GM21737 (cell line): Measurements from ENCODE around the gene COL23A1.

Experiments used
- ATAC-seq: cut with Tn5 transposase; IDR thresholded peaks from one replicate; pipeline ENCODE4 v1.9.1; 2021; ENCODE audit warnings: mild to moderate bottlenecking, moderate library complexity; ENCODE audit not compliant: unreplicated experiment

COL23A1 gene

DNA sequence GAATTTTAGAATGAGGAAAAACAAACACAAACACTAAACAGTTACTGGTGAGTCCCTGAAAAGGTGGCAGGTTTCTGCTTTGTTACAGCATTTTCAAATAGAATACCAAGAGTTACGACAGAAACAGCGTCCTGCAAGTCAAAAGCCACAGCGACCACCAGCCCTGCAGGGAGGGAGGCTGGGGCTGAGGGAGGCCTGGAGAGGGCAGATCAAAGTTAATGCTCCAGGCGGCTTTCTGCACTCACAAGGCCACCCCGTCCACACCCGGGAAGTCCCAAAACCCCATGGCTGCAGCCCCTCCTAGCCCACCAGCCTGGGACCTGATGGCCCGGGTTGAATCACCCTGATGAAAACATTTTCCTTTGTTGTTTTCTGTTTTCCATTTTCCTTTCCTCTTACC, 29.3 kb downstream of the COL23A1 start:
- ATAC-seq = no peak

DNA sequence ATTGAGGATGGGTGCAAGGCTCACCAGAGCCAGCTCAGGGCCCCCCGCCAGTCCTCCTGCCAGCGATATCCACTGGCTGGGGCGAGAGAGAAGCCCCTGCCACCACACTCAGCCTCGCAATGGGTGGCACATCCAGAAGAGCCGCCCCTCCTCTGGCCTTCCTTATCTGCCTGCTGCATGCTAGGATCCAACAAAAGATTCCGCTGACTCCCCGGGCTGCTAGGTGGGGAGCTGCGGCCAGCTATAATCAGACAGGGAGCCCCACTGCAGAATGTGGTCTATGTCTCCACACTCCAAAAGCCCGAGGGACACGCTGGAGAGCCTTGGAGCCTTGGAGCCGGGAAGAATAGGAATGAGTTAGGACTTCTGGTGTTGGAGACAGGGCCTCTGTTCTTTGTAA, 32.8 kb downstream of the COL23A1 start:
- ATAC-seq = no peak

DNA sequence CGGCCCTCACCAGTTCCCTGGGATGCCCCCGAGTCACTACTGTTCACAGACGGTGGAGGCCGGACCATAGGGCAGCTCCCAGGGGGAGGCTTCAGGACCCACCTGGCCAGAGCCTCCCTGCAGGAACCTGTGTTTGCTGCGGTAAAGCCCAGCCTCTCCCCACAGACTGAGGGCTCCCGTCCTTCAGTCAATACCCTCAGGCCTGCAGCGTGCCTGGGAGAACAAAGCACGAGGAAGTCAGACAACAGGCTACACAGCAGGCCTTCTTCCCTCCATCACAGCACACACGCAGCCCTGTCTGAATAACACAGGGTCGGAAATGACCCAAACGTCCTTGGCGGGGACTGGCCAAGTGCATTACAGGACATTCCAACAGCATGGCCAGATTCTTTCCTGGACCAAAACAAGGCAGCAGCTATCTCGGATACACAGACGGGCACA, 34.4 kb downstream of the COL23A1 start:
- ATAC-seq = no peak

DNA sequence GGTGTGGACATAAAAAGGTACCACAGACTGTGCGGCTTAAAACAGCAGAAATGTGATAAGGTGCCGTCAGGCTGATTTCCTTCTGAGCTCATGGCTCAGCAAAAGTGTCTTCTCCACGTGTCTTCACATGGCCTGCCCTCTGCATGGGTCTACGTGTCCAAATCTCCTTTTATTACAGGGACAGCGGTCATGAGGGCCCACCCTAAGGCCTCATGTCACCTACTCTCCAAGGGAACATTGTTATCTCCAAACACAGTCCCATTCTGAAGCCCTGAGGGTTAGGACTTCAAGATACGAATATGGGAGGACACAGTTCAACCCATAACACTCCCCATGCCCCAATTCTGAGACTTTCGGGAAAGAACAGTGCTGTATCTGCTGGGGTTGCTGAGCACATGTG, 35.2 kb downstream of the COL23A1 start:
- ATAC-seq = no peak

DNA sequence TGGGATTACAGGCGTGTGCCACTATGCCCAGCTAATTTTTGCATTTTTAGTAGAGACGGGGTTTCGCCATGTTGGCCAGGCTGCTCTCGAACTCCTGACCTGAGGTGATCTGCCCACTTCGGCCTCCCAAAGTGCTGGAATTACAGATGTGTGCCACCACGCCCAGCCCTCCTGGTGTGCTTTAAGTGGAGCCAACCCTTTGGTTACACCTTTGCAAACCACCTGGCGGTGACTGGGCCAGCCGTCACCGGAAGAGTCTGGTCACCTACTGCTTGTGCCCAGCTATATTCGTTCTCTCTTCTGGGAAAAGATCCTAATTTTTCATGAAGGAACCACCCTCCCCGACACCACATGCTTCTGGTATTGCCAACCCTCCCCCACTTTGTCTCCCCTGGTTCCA, 35.9 kb downstream of the COL23A1 start:
- no peak for ATAC-seq

DNA sequence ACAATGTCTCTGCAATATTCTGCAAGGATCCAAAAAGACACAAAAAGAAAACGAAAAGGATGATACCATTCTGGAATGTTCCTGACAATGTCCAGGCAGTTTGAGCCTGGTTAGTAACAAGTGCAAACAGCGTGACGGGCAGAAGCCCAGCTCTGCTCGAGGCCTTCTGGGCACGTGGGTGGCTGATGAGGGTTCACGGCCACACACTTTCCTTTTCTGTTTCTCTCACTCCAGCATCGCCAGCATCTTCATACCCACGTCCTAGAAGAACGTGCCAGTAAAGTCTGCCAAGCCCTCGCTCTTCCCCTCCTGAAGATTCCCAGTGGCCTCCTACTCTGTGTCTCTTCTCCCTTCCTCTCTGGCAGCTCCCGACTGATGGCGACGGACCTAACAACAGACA, 36.7 kb downstream of the COL23A1 start:
- no peak for ATAC-seq

DNA sequence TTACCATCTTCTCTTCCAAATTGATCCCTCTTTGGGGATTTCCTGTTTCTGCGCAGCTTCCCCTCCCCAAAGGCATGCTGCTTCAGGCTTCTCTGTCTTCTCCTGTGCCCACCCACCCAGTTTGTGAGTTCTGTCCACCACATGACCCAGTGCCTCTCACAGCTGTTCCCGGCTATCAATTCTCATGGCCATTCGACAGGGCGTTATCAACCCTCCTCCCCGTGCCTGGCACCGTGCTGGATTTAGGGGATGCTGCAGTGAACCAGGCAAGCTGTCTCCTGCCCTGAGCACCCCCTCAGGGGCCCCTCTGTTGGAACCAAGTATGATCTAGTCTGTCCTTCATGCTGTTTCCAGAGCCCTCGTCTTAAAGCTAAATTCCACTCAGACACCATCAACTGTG, 38.7 kb downstream of the COL23A1 start:
- ATAC-seq = no peak

DNA sequence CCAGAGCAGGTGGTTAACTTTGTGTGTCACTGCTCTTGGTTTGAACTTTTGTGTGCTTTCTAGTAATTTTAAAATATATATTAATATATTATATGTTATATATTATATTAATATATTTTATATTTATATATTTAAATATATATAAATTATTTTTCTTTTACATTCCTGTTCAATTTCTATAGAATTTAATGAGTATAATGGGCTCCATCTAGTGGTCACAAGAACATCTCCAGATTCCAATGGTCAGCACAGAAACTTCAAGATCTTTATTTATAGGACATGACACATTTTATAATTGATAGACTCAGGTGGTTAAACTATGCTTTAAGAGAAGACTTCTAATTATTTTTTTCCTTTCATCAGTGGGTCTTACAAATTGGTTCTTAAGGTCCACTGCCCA, 39.1 kb downstream of the COL23A1 start:
- ATAC-seq = no peak

DNA sequence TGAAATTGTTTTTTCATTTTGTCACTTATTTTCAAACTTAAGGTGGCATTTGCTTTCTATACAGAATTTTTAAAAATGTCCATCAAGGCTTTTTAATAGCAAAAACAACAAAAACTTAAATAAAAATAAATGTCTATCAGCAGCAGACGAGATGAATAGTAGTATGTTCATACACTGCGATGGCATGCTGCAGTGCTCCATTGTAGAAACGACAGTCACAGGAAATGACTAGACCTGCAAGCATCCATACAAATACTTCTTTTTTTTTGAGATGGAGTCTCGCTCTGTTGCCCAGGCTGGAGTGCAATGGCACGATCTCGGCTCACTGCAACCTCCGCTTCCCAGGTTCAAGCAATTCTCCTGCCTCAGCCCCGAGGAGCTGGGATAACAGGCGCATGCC, 41.4 kb downstream of the COL23A1 start:
- ATAC-seq = no peak

DNA sequence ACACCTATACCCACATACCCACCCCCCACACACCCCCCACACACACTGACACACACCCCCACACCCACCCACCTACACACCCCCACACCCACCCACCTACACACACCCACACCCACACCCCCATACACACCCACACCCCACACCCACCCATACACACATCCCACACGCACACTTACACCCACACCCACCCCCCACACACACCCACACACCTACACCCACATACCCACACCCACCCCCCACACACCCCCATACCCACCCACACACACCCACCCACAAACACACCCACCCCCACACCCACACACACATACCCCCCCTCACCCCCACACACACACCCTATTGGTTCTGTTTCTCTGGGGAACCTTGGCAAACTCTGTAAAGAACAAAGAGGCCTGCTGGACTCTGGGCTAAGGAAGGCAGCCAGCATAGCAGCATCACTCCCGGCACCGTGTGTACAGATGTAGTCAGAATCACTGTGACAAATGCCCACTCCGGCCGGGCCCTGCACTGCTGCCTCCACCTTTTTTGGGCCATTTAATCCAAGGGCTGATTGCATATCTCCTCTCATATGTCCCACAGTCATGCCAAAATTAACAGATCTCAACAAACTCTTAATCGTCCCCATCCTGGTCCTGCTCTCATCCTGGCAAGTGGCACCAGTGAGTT, 42.3 kb downstream of the COL23A1 start:
- ATAC-seq = no peak

DNA sequence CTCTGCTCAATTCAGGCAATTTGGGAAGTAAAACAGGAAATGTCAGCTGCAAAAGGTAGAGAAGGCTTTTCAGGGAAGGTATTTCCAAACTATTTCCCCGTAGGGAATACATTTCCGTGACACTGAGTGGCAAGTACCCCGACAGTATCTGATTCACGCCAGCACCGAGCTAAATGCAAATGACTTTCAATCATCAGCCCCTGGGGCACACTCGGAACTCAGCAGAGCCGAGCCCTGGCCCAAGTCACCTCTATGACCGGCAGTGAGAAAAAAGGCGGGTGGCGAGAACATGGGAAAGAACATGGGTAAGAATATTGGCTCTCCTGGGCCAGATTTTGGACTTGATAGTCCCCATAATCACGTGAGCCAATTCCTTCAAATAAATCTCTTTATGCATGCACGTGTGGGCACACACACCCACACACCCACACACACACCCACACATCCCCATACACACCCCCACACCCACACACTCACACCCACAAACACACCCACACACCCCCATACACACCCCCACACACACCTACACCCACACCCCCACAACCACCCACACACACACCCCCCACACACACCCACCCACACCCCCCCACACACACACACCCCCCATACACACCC, 43.0 kb downstream of the COL23A1 start:
- no peak for ATAC-seq

DNA sequence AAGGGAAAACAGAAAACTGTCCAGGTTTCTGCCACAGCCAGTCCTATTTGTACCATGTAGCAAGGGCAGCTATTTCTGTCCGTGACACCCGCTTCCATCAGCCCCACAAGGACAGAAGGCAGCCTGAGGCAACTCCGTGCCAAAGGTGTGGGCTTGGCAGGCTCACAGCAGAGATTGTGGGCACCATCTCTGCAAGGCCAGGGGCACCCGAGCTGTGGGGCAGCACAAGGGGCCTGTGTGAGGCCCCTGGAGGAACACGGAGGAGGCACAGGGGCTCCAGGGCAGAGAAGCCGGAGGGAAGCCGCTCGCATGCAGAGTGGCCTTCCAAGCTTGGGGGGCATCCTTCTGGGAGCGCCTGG, 43.5 kb downstream of the COL23A1 start:
- ATAC-seq = no peak

DNA sequence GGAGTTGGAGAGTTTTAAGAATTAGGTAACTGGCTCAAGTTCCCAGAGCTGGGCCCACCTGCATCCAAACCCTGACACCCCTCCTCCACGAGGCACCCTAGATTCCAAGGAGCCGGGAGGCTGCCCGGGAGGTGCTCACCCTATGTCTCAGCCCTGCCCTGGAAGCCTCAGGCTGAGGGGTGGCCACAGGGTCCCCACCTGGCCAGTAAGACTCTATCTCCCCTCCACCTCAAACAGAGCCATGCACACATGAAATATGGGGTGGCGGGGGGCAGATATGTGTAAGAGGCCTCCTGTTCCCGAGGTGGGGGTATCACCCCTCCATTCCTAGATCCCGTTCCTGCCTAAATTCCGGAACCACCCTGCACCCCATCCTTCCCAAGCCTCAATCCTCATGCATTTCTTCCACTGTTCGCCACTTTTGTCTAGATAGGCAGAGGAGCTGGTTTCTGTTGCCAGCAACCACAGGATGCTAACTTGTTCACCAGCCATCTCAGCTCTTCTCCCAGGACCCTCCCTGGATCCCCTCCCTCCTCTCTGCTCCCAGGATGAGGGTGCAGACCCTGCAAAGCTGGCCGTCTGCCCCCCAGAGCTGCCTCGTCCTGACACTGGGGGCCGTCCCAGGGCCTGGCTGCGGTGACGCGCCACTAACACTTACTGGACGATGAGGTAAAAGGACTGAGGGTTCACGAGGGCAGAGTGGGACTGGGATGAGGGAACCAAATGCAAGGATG, 44.1 kb downstream of the COL23A1 start:
- ATAC-seq = no peak

DNA sequence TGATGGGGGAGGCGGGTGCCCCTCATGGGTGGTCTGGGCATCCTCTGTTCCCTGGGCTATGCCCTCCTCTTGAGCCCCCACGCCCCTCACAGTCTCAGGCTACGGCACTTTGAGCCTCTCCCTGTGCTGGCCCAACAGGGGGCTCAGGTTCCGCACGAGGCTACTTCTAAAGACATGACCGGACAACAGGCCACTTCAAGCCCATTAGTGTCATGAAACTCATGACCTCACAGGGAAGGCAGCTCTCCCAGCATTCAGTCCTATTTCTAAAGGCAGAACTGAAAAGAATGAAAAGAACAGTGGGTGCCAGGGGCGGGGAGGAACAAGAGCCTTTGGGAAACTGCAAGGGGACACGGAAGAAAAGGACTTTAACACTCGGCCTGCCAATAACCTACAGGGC, 45.0 kb downstream of the COL23A1 start:
- no peak for ATAC-seq

DNA sequence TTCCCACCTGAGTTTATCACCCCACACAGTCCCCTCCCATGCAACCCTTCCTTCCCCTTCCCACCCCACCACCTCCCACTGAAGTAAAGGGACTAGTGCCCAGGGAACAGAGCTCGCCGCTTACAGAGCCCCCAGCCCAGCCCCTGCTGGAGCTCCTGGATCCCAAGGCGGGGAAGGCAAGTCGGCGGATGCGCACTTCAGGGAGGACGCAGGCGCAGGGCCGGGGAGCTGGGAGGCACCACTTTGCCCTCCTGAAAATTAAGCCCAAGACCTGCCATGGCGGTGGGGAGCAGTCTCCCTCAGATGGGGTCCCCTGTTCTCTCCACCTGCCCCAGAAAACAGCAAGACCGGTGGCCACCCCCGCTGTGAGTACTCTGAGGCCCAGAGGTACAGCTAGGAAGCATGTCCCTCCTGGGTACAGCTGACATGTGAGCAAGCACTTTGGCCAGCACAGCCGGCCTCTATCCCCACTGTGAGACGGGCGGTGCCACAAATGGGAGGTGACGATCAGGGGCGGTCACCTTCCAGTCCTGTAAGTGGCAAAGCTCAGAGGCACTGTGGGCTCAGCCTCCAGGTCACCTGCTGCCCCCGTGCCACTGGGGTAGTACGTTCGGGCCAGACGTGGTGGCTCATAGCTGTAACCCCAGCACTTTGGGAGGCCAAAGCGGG, 45.9 kb downstream of the COL23A1 start:
- ATAC-seq = no peak

DNA sequence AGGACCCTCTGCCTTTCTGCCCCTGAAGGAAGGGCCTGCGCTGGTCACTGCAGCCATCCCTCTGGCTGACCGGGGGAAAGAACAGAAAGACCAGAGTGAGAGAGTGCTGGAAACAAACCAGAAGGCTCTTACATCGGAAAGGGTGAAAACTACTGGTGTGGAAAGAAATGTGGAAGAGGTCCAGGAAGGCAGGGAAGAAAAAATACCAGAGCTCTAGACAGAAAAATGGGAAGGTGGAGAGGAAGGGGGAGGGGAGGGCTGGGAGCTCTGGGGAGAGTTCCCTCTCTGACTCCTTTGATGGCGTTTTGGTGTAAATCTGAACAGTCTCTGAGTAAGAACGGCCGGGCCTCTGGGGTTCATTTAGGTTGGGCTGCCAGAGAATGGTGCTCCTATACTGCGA, 47.7 kb downstream of the COL23A1 start:
- ATAC-seq = no peak

DNA sequence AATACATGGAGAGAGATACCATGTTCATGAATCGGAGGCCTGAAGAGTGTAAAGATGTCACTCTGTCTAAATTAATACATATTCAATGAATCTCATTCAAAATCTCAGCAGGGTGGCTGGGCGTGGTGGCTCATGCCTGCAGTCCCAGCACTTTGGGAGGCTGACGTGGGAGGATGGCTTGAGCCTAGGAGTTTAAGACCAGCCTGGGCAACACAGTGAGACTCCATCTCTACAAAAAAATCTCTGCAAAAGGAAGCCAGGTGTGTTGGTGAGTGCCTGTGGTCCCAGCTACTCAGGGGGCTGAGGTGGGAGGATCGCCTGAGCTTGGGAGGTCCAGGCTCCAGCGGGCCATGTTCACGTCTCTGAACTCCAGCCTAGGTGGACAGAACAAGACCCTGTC, 49.7 kb downstream of the COL23A1 start:
- no peak for ATAC-seq

DNA sequence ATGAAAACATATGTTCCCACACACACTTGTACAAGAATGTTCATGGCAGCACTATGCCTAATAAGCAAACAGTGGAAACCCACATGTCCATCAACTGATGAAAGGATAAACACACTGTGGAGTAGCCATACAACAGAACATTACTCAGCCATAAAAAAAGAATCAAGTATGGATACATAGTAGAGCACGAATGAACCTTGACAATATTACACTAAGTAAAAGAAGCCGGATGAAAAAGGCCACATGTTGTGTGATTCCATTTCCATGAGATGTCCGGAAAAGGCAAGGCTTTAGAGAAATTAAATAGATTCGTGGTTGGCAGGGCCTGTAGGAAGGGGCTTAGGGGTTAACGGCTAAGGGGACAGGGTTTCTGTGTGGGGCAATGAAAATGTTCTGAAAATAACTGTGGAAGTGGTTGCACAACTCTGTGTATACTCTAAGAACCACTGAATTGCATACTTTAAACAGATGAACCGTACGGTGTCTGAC, 51.4 kb downstream of the COL23A1 start:
- no peak for ATAC-seq

DNA sequence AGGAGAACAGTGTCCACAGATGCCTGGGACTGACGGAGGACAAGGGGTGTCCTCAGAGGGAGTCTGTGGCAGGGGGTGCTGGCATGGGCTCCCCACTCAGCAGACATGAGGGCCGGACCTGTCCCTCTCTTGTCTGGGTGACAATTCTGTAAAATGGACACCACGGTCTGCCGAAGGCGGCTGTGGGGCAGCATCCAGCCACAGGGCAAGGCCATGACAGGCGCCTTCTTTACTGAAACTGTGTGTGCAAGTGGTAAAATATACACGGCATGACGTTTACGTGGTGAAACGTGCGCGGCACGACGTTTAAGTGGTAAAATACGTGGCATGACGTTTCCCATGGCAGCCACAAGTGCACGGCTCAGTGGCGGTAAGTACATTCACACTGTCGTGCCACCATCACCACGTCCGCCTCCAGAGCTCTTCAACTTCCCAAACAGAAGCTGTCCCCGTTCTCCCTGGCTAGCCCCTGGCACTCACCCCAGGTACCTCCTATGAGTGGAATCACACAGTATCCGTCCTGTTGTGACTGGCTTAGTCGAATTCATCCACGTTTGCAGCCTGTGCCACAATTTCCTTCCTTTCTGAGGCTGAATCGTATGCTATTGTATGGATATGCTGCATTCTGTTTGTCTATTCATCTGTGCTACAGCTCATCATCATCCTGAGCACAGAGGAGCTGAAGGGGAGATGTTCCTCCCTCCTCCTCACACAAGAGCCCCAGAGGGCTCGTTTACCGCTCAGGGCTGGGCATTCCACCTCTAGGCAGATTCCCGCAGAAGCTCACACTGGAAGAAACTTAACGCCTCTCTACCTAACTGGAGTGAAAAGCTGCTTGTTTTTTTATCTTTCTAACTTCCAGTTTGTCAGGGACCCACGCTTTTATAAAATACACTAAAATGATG, 52.5 kb downstream of the COL23A1 start:
- ATAC-seq = no peak

DNA sequence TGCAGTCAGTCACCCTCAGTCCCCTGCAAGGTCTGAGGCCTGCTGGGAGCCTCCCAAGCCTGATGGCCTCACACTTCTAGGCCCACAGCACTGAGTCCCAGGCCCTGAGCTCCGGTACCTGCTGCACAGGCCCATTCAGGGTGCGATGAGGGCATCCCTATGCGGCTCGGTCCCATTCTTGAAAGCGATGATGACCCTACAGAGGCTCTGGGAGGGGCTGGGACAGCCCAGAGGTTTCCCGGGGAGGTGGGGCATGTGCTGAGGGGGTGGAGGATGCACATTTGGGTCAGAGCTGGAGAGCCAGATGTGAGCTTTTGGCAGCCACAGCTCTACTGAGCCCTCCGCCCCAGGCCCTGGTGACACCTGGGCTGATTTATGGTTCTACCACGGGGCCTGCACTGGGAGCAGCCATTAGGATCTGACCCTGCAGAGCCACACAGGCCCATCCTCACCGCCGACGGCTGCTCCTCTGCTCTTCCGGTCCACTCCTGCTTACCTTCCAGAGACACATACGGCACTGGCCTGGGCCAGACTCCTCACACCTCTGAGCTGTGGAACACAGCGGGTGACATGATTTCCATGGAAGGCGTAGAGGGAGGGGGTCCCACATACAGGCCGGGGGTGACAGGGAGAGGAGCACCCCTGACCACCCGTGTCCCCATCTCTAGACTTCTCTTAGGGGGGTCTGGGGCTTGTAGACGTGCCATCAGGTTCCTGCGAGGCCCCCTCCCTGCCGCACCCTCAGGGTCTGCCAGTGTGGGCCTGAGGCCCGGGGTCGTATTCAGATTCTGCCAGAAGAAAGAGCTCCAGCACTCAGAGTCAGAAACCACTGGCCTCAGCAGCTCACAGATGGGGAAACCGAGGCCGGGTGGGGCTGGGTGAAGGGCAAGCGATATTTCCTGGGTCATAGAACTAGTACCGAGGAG, 53.4 kb downstream of the COL23A1 start:
- no peak for ATAC-seq
